IPS-20b (cell line): ENCODE results near the gene OR7G1.

ENCODE experiments used
- H3K27ac ChIP-seq: one replicate; pipeline ENCODE4 v1.5.1; 2013; ENCODE audit warnings: low read length
- H3K27me3 ChIP-seq: 2 replicates; pipeline ENCODE4 v1.6.1; 2013; ENCODE audit warnings: mild to moderate bottlenecking, low read length, inconsistent platforms; ENCODE audit not compliant: insufficient read depth
- H3K36me3 ChIP-seq: 2 replicates; pipeline ENCODE4 v1.6.1; 2013; ENCODE audit warnings: low read depth, mild to moderate bottlenecking, inconsistent platforms, low read length, moderate library complexity; ENCODE audit not compliant: insufficient read depth
- H3K4me1 ChIP-seq: 2 replicates; pipeline ENCODE4 v1.6.1; 2013; ENCODE audit warnings: mild to moderate bottlenecking, control low read depth, inconsistent platforms, low read length, moderate library complexity; ENCODE audit not compliant: insufficient read depth
- H3K4me3 ChIP-seq: 2 replicates; pipeline ENCODE4 v1.5.1; 2013; ENCODE audit warnings: mild to moderate bottlenecking, low read length, inconsistent platforms
- H3K9ac ChIP-seq: 2 replicates; pipeline ENCODE4 v1.6.1; 2013; ENCODE audit warnings: low read depth, mild to moderate bottlenecking, inconsistent platforms, low read length, moderate library complexity
- H3K9me3 ChIP-seq: 2 replicates; pipeline ENCODE4 v1.6.1; 2013; ENCODE audit warnings: mild to moderate bottlenecking, low read depth, low read length, inconsistent platforms; ENCODE audit not compliant: insufficient read depth

Gene OR7G1, protein sequence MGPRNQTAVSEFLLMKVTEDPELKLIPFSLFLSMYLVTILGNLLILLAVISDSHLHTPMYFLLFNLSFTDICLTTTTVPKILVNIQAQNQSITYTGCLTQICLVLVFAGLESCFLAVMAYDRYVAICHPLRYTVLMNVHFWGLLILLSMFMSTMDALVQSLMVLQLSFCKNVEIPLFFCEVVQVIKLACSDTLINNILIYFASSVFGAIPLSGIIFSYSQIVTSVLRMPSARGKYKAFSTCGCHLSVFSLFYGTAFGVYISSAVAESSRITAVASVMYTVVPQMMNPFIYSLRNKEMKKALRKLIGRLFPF

GRCh38 chr19:9115307-9115813 is at the start of gene OR7G1:
TSS of gene OR7G1 (minus strand) at chr19:9115763. CDS start at chr19:9115763, 0 bp downstream.
- Histone ChIP-seq H3K4me3 (no peak within 1 kb of the TSS), H3K27ac (no peak within 1 kb of the TSS), H3K4me1 (no peaks in the 10 kb centered on the region), H3K9ac (no peak within 1 kb of the TSS), H3K36me3 (no peaks in the 10 kb centered on the region), H3K9me3 (peaks cover 53% of the 10 kb centered on the region), H3K27me3 (no peaks in the 10 kb centered on the region)

GRCh38 chr19:9165261-9165660 is 49.7 kb upstream of the OR7G1 start:
- no peaks in the 10 kb centered on the region for H3K27me3 ChIP-seq
- H3K9me3 ChIP-seq = peaks cover 5% of the 10 kb centered on the region
- no peak overlapping the region for H3K4me3 ChIP-seq
- H3K36me3 ChIP-seq = peaks cover 50% of the 10 kb centered on the region
- H3K27ac ChIP-seq = no peak overlapping the region
- no peak overlapping the region for H3K9ac ChIP-seq
- H3K4me1 ChIP-seq = no peaks in the 10 kb centered on the region

GRCh38 chr19:9161427-9161826 is 45.9 kb upstream of the OR7G1 start:
- peaks cover 14% of the 10 kb centered on the region for H3K9me3 ChIP-seq
- H3K4me1 ChIP-seq = no peaks in the 10 kb centered on the region
- no peaks in the 10 kb centered on the region for H3K27me3 ChIP-seq
- no peak overlapping the region for H3K4me3 ChIP-seq
- peaks cover 87% of the 10 kb centered on the region for H3K36me3 ChIP-seq
- H3K9ac ChIP-seq = no peak overlapping the region
- no peak overlapping the region for H3K27ac ChIP-seq

GRCh38 chr19:9159891-9160290 is 44.3 kb upstream of the OR7G1 start:
- peaks cover 16% of the 10 kb centered on the region for H3K9me3 ChIP-seq
- H3K27ac ChIP-seq = no peak overlapping the region
- H3K27me3 ChIP-seq = no peaks in the 10 kb centered on the region

DNA sequence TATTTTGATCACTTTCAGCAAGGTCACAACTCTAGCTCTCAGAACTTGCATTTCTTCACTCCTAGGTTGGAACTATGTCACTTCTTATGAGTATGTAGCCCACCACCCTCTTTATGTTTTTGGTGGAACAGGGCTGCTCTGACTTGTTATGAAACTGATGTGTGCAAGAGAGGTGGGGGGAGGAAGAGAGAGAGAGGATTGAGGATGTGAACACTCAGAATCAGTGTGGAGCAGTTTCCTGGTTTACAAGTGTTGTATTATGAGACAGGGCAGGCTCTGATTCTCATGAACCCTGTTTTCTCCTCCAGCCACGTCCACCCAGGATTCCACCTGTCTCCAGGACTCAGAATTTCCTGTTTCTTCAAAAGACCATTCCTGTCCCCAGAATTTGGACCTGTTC is 40.7 kb upstream of the OR7G1 start:
- Histone ChIP-seq H3K4me1 (no peaks in the 10 kb centered on the region), H3K4me3 (no peak overlapping the region), H3K27me3 (no peaks in the 10 kb centered on the region), H3K27ac (no peak overlapping the region), H3K9ac (no peak overlapping the region), H3K9me3 (peaks cover 50% of the 10 kb centered on the region), H3K36me3 (peaks cover 94% of the 10 kb centered on the region)

More at GRCh38 chr19:9159891-9160290, 44.3 kb upstream of the OR7G1 start:
- no peaks in the 10 kb centered on the region for H3K4me1 ChIP-seq
- H3K9ac ChIP-seq = no peak overlapping the region
- H3K36me3 ChIP-seq = peaks cover 97% of the 10 kb centered on the region
- H3K4me3 ChIP-seq = no peak overlapping the region

DNA sequence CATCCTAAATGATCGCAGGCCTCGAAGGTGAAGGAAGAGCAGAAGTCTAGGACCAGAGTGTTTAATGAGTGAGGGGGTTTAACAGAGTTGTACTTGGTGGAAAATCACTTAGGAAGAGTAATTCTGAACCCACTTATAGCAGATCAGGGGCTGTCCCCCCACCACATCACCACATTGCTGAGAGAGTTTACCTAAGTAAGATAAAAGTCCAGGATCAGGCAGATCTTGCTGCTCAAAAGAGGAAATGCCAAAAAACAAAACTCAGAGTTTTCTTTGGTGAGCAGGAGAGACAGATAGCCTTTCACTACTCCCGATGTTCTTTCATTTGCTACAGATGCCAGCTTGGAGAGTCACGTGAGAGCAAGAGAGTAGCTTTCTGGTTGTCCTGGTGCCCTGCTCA is 40.0 kb upstream of the OR7G1 start:
- Histone ChIP-seq H3K27ac (no peak overlapping the region), H3K4me1 (no peaks in the 10 kb centered on the region), H3K9ac (no peak overlapping the region), H3K9me3 (peaks cover 55% of the 10 kb centered on the region), H3K36me3 (peaks cover 87% of the 10 kb centered on the region), H3K27me3 (no peaks in the 10 kb centered on the region), H3K4me3 (no peak overlapping the region)

DNA sequence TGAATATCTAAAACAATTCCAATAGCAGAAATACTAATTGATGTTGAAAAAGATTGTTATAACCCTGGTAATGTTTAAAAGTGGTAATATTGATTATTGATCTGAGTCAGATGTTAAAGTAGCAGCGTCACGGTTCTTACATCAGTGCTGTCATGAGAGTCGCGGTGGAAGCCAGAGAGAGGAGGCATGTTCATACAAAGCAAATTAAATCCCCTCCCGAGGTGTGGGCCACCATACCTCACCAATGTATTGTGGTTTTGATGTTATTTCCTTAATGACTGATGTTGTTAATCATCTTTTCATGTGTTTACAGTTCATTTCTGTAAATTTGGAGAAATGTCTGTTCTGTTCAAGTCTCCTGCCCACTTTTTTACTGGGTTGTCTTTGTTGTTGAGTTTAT is 35.8 kb upstream of the OR7G1 start:
- Histone ChIP-seq H3K27me3 (no peaks in the 10 kb centered on the region), H3K4me1 (no peaks in the 10 kb centered on the region), H3K9ac (no peak overlapping the region), H3K9me3 (peaks cover 60% of the 10 kb centered on the region), H3K36me3 (peaks cover 67% of the 10 kb centered on the region), H3K27ac (no peak overlapping the region), H3K4me3 (no peak overlapping the region)

- H3K4me1 ChIP-seq = no peaks in the 10 kb centered on the region
- peaks cover 60% of the 10 kb centered on the region for H3K36me3 ChIP-seq
- H3K27me3 ChIP-seq = no peaks in the 10 kb centered on the region
- no peak overlapping the region for H3K27ac ChIP-seq
- no peak overlapping the region for H3K4me3 ChIP-seq
- peaks cover 60% of the 10 kb centered on the region for H3K9me3 ChIP-seq
- no peak overlapping the region for H3K9ac ChIP-seq
Observed at GRCh38 chr19:9150650-9151049, 35.1 kb upstream of the OR7G1 start.

DNA sequence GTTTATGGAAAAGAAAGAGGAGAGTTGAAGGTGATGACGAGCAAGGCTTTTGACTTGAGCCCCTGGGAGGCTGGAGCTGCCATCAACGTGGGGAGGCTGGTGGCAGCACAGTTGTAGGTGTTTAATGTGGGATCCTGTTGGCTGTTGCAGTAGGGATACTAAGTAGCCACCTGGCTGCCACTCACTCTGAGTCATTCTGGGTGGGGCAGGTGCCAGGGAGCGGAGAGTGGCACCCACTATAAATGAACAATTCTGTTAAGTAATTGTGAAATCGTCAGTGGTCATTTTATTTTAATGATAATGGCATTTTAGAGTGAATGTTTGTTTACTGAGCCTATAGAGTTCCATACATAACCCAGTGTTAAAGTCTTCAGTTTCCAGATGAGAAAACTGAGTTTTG is 34.4 kb upstream of the OR7G1 start:
- no peak overlapping the region for H3K27ac ChIP-seq

DNA sequence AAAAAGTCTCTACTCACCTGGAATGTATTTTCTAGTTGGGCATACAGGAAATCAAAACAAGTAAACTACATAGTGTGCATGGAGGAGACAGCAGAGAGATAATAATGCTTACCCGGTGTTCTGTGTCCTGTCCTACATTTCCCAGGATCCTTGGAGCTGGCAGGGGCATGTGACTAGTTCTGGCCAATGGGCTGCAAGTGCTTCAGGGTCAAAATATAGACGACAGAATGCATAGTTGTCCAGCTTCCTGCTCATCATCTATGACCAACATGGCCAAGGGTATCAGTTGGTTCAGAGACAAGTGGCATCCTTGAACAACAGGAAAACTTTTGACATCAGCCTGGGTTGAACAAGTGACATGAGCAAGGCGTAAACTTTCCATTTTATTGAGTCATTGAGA is 33.1 kb upstream of the OR7G1 start:
- H3K36me3 ChIP-seq = peaks cover 54% of the 10 kb centered on the region
- no peak overlapping the region for H3K9ac ChIP-seq
- no peaks in the 10 kb centered on the region for H3K27me3 ChIP-seq
- H3K4me1 ChIP-seq = no peaks in the 10 kb centered on the region
- H3K9me3 ChIP-seq = peaks cover 63% of the 10 kb centered on the region
- H3K27ac ChIP-seq = no peak overlapping the region
- no peak overlapping the region for H3K4me3 ChIP-seq

More for the DNA sequence above, 34.4 kb upstream of the OR7G1 start:
- Histone ChIP-seq H3K4me1 (no peaks in the 10 kb centered on the region), H3K4me3 (no peak overlapping the region), H3K27me3 (no peaks in the 10 kb centered on the region), H3K9ac (no peak overlapping the region), H3K9me3 (peaks cover 66% of the 10 kb centered on the region), H3K36me3 (peaks cover 59% of the 10 kb centered on the region)

DNA sequence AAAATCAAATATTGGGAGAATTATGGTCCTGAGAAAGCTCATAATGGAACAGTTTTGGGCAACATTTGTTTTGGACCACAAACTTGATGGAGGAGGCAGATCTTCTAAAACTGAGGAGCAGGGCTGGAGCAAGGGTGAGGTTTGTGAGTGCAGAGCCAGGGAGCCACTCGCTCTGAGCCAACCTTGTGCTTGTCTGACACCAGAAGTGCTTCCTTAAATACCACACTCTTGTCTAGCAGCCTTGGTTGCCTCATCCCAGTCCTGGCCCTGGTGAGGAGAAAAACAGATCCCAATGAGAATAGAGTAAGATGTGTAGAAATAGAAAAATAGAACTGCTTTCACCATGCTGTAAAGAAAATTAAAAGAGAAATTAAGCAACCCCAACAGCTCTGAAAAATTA is 31.3 kb upstream of the OR7G1 start:
- Histone ChIP-seq H3K27me3 (no peaks in the 10 kb centered on the region), H3K9me3 (peaks cover 48% of the 10 kb centered on the region), H3K9ac (no peak overlapping the region), H3K27ac (no peak overlapping the region), H3K36me3 (peaks cover 38% of the 10 kb centered on the region), H3K4me1 (peaks cover 3% of the 10 kb centered on the region; the same call in 1 of the 2 replicates), H3K4me3 (no peak overlapping the region)

- Histone ChIP-seq H3K9ac (no peak overlapping the region), H3K27me3 (no peaks in the 10 kb centered on the region), H3K9me3 (peaks cover 29% of the 10 kb centered on the region), H3K4me1 (peaks cover 3% of the 10 kb centered on the region; the same call in 1 of the 2 replicates), H3K36me3 (peaks cover 29% of the 10 kb centered on the region), H3K27ac (no peak overlapping the region), H3K4me3 (no peak overlapping the region)
Observed at GRCh38 chr19:9144920-9145319, 29.4 kb upstream of the OR7G1 start.
